MM.1S (cell line): ENCODE results near the gene JAK2.

Experiments
- DNase-seq: peaks from one replicate; pipeline ENCODE4 v3.0.0-alpha.2; 2015
- H2AFZ ChIP-seq: fragments of 300-600 bp; sonication (generic); 2 replicates; pipeline ENCODE4 v1.6.0; 2016; ENCODE audit warnings: antibody characterized with exemption, low read length
- H3F3A ChIP-seq: fragments of 300-600 bp; sonication (generic); 2 replicates; pipeline ENCODE4 v1.6.1; 2016; ENCODE audit warnings: mild to moderate bottlenecking, antibody characterized with exemption, low read length, moderate library complexity, mixed read lengths; ENCODE audit not compliant: insufficient read depth
- H3K27ac ChIP-seq: fragments of 300-600 bp; sonication (generic); 2 replicates; pipeline ENCODE4 v1.5.1; 2016; ENCODE audit warnings: mild to moderate bottlenecking, low read length
- H3K27me3 ChIP-seq: fragments of 300-600 bp; sonication (generic); replicated peaks from 2 replicates; pipeline ENCODE4 v1.6.0; 2016; ENCODE audit warnings: low read length; ENCODE audit not compliant: insufficient read depth
- H3K36me3 ChIP-seq: fragments of 300-600 bp; sonication (generic); replicated peaks from 2 replicates; pipeline ENCODE4 v1.6.1; 2016; ENCODE audit warnings: mild to moderate bottlenecking, low read length, mixed read lengths; ENCODE audit not compliant: insufficient read depth
- H3K4me1 ChIP-seq: fragments of 300-600 bp; sonication (generic); 2 replicates; pipeline ENCODE4 v1.6.1; 2016; ENCODE audit warnings: low read length, mixed read lengths
- H3K4me2 ChIP-seq: fragments of 300-600 bp; sonication (generic); 2 replicates; pipeline ENCODE4 v1.6.0; 2016; ENCODE audit warnings: low read depth, low read length
- H3K4me3 ChIP-seq: fragments of 300-600 bp; sonication (generic); 2 replicates; pipeline ENCODE4 v1.5.1; 2016; ENCODE audit warnings: low read length, mixed read lengths
- H3K79me2 ChIP-seq: fragments of 300-600 bp; sonication (generic); 2 replicates; pipeline ENCODE4 v1.6.1; 2016; ENCODE audit warnings: mixed run types, low read length, mixed read lengths
- H3K9ac ChIP-seq: fragments of 300-600 bp; sonication (generic); 2 replicates; pipeline ENCODE4 v1.6.1; 2016; ENCODE audit warnings: low read length, mixed read lengths
- H3K9me2 ChIP-seq: fragments of 300-600 bp; sonication (generic); replicated peaks from 2 replicates; pipeline ENCODE4 v1.6.1; 2016; ENCODE audit warnings: mild to moderate bottlenecking, low read length, mixed read lengths; ENCODE audit not compliant: insufficient read depth
- H3K9me3 ChIP-seq: fragments of 300-600 bp; sonication (generic); replicated peaks from 2 replicates; pipeline ENCODE4 v1.6.1; 2016; ENCODE audit warnings: mild to moderate bottlenecking, low read length, mixed read lengths; ENCODE audit not compliant: insufficient read depth
- H4K20me1 ChIP-seq: fragments of 300-600 bp; sonication (generic); 2 replicates; pipeline ENCODE4 v1.6.1; 2016; ENCODE audit warnings: mild to moderate bottlenecking, low read length, moderate library complexity, mixed read lengths; ENCODE audit not compliant: insufficient read depth
- EZH2 ChIP-seq: fragments of 300-600 bp; sonication (generic); optimal IDR thresholded peaks from 2 replicates; pipeline ENCODE3; 2017; ENCODE audit warnings: low read depth, mild to moderate bottlenecking, antibody characterized with exemption, low read length, mixed read lengths
- EZH2phosphoT487 ChIP-seq: fragments of 300-600 bp; sonication (generic); IDR thresholded peaks from 2 replicates; pipeline ENCODE4 v1.6.1; 2018; ENCODE audit warnings: antibody characterized with exemption, low read length
- TF ChIP-seq, protein P1 (sequence below): fragments of 300-600 bp; sonication (generic); IDR thresholded peaks from 2 replicates; pipeline ENCODE4 v1.5.1; 2016; ENCODE audit warnings: antibody characterized with exemption, low read length, mixed read lengths

JAK2 gene

DNA sequence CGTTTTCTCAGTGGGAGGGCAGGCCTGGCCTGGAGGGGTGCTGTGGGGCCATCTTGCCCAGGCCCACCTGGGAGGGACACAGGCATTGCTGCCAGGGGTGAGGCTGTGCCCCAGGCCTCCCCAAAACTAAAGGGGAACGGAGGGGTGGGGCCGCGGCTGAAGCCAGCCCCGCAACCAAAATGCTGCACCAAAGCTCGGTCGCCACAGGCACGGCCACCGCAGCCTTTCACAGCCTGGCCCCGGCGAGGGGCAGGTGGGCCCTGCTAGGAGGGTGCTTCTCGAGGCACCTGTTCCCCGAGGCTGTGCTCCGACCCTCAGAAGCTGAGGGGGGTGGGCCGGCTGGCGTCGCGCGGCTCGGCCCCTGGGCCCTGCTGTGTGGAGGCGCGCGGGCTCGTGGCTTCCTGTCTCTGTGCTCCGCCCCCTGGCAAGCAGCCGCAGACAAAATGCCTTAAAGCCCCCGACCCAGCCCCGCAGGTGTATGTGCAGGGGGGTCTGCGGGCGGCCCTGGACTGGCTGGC, 57.6 kb downstream of the JAK2 start:
- Histone ChIP-seq H3K4me2 (no peak overlapping the region), H3K27ac (no peak overlapping the region), H3K36me3 (no peaks in the 10 kb centered on the region), H2AFZ (no peak overlapping the region), H3K9me2 (no peaks in the 10 kb centered on the region), H3K9ac (no peak overlapping the region), H3K9me3 (no peaks in the 10 kb centered on the region), H3K79me2 (no peaks in the 10 kb centered on the region), H4K20me1 (no peaks in the 10 kb centered on the region), H3F3A (no peaks in the 10 kb centered on the region), H3K27me3 (no peaks in the 10 kb centered on the region), H3K4me3 (no peak overlapping the region), H3K4me1 (peaks cover 14% of the 10 kb centered on the region)
- no peak for DNase-seq
- TF ChIP-seq, protein P1, sequence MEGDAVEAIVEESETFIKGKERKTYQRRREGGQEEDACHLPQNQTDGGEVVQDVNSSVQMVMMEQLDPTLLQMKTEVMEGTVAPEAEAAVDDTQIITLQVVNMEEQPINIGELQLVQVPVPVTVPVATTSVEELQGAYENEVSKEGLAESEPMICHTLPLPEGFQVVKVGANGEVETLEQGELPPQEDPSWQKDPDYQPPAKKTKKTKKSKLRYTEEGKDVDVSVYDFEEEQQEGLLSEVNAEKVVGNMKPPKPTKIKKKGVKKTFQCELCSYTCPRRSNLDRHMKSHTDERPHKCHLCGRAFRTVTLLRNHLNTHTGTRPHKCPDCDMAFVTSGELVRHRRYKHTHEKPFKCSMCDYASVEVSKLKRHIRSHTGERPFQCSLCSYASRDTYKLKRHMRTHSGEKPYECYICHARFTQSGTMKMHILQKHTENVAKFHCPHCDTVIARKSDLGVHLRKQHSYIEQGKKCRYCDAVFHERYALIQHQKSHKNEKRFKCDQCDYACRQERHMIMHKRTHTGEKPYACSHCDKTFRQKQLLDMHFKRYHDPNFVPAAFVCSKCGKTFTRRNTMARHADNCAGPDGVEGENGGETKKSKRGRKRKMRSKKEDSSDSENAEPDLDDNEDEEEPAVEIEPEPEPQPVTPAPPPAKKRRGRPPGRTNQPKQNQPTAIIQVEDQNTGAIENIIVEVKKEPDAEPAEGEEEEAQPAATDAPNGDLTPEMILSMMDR = no peak
- TF ChIP-seq EZH2 (no peak), EZH2phosphoT487 (no peak)

DNA sequence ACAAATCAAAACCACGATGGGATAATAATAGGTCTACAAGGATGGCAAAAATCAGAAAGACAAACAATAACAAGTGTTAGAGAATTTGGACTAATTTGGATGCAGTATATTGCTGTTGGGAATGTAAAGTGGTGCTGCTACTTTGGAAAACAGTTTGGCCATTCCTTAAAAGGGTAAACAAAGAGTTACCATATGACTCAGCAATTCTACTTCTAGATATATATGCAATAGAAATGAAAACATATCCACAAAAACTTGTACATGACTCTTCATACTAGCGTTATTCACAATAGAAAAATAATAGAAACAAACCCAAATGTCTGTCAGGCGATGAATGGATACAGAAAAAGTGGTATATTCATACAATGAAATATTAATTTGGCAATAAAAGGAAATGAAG, 58.3 kb downstream of the JAK2 start:
- no peaks in the 10 kb centered on the region for H3K79me2 ChIP-seq
- no peak overlapping the region for H3K4me2 ChIP-seq
- no peaks in the 10 kb centered on the region for H4K20me1 ChIP-seq
- H3K9me3 ChIP-seq = no peaks in the 10 kb centered on the region
- H2AFZ ChIP-seq = no peak overlapping the region
- no peaks in the 10 kb centered on the region for H3K9me2 ChIP-seq
- no peak overlapping the region for H3K4me3 ChIP-seq
- no peaks in the 10 kb centered on the region for H3K36me3 ChIP-seq
- H3K9ac ChIP-seq = no peak overlapping the region
- DNase-seq = no peak
- H3K27me3 ChIP-seq = no peaks in the 10 kb centered on the region
- no peaks in the 10 kb centered on the region for H3F3A ChIP-seq
- TF ChIP-seq EZH2phosphoT487 = no peak
- H3K4me1 ChIP-seq = peaks cover 14% of the 10 kb centered on the region
- H3K27ac ChIP-seq = no peak overlapping the region

GRCh38 chr9:5044160-5044559, 59.1 kb downstream of the JAK2 start:
- Histone ChIP-seq H2AFZ (no peak overlapping the region), H3K4me1 (peaks cover 14% of the 10 kb centered on the region), H4K20me1 (no peaks in the 10 kb centered on the region), H3F3A (no peaks in the 10 kb centered on the region), H3K79me2 (no peaks in the 10 kb centered on the region), H3K36me3 (no peaks in the 10 kb centered on the region), H3K27me3 (no peaks in the 10 kb centered on the region), H3K9ac (no peak overlapping the region), H3K27ac (no peak overlapping the region), H3K9me2 (no peaks in the 10 kb centered on the region), H3K4me3 (no peak overlapping the region), H3K4me2 (no peak overlapping the region), H3K9me3 (no peaks in the 10 kb centered on the region)
- DNase-seq = no peak
- TF ChIP-seq, protein P1 = no peak
- TF ChIP-seq EZH2phosphoT487 = no peak
- TF ChIP-seq EZH2 = no peak

- Histone ChIP-seq H3K4me1 (no peaks in the 10 kb centered on the region), H3K4me3 (no peak overlapping the region), H4K20me1 (no peaks in the 10 kb centered on the region), H3F3A (no peaks in the 10 kb centered on the region), H3K36me3 (no peaks in the 10 kb centered on the region), H3K9me3 (no peaks in the 10 kb centered on the region), H2AFZ (no peak overlapping the region), H3K9ac (no peak overlapping the region), H3K9me2 (no peaks in the 10 kb centered on the region), H3K27me3 (no peaks in the 10 kb centered on the region), H3K79me2 (no peaks in the 10 kb centered on the region), H3K4me2 (no peak overlapping the region), H3K27ac (no peak overlapping the region)
- TF ChIP-seq EZH2phosphoT487 (no peak), EZH2 (no peak)
- TF ChIP-seq, protein P1 = no peak
- no peak for DNase-seq
Observed at GRCh38 chr9:5052838-5053237, 67.8 kb downstream of the JAK2 start.
